AG09309 (cell line): ENCODE measurements around the gene ULK1.

Experiments
- DNase-seq: peaks from one replicate; pipeline ENCODE4 v3.0.0-alpha.2; 2010; ENCODE audit warnings: low read depth
- H3K4me3 ChIP-seq: 2 replicates; pipeline ENCODE4 v1.5.1; 2011; ENCODE audit warnings: mild to moderate bottlenecking, low read depth, low read length, moderate library complexity; ENCODE audit not compliant: control insufficient read depth
- CTCF ChIP-seq: IDR thresholded peaks from 2 replicates; pipeline ENCODE4 v1.5.1; 2011; ENCODE audit warnings: mild to moderate bottlenecking, low read depth, low read length, inconsistent platforms; ENCODE audit not compliant: insufficient read depth, control insufficient read depth; ENCODE audit errors: missing control alignments

The ULK1 gene

GRCh38 chr12:131971226-131971625 lies 76.8 kb downstream of the ULK1 start:
- DNase-seq = no peak
- H3K4me3 ChIP-seq = no peak overlapping the region
- TF ChIP-seq CTCF = no peak
